ENCODE measurements around the gene COL16A1.

Gene COL16A1

DNA sequence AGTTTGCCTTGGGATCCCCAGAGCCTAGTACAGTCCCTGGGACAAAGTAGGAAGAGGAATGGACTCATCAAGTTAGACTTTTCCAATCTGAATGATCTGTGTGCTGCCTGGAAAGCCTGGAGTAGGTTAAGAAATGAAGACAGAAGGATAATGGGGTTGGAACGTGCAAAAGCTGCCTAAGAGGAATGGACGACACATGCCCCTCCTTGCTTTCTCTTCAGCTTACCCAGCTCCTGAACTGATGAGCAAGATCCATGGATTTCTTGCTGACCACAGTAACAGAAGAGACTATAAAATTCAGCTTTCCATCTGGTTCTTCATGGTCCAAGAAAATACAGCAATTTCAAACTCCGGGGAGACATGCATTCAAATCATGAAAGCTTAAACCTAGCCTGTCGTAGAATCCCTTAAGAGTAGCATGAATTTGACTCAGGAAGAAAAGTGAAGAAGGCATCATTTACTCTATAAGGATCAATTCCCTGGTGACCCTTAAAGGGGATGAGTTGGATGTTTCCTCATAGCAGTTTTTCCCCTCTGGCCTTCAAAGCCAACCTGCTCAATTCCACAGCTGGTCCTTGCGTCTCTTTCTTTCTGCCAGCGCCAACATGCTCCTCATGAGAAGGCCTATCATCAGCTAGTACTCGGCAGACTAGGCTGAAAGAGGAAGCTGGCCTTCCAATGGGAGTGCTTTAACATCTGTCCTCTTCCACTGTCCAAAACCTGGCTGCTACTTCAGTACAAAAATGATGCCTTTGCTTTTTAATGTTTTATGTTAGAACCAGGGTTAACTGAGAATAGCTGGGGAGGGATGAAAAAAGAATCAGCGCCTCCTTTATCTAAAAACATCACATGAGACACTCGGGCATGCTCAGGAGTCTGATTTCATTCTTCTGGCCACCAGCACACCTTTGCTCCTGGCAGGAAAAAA, 53.4 kb downstream of the COL16A1 start:
- DNase-seq (ENCODE audit: low read depth in 3 of 3, low spot score in 1 of 3) = no peak

DNA sequence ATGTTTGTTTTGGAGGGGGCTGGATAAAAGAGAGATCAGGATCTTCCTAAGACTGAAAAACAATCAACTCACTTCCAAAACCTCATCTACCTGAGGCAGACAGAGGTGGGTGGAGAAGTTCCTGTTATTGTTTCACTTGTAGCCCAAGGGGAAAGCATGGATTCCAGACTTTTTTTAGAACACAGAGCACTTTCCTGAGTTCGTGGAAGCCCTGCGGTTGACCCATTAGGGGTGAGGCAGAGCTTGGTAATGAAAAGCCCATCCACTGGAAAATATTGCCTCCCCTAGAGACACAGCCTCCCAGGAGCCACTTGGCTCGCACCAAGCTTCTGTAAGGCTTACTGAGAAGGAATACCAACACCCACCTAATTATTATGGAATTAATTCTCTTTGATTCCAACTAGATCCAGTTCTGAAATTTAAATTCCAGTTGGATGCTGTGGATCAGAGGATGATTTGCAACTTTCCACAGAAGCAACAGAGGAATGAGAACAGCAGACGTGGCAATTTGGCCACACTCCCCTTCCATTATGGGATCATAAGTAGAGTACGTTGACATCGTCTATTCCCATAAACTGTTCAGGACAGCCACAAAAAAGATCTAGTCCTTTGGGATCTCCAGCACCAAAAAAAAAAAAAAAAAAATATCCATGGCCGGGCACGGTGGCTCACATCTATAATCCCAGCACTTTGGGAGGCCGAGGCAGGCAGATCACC, 55.0 kb downstream of the COL16A1 start:
- DNase-seq (ENCODE audit: low read depth in 3 of 3, low spot score in 1 of 3) = no peak

DNA sequence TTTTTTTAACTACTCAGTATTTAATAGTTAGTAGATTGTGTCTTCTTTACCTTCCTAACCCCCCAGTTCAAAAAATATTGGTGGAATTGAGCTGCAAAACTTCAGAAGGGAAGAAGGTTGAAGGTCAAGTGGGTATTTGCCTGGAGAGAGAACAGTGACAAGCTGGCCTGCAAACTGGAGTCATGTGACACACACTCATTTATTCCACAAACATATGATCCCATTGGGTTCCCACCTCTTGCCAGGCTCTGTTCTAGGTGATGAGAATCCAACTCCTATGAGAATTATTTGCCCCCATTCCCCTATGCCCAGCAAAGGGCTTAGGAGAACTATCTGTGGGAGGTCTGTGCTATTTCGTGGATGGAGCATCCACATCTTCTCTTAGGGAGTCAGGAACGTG, 55.6 kb downstream of the COL16A1 start:
- no peak for DNase-seq (ENCODE audit: low read depth in 3 of 3, low spot score in 1 of 3)

DNA sequence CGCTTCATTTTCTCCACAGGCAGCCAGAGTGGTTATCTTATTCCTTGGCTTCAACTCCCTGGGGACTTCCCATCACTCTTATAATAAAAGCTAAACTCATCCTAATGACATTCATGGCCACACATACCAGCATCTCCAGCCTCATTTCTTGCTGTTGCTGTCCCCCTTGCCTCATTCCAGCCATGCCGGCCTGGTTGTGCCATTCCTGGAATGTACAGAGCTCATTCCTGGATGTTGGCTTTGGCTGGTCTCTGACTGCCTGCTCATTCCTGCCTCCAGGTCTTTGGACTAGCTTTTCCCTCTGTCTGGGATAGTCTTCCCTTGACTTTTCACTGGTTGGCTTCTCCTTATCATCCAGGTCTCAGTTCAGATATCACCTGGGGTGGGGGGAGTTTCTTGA, 56.7 kb downstream of the COL16A1 start:
- DNase-seq (ENCODE audit: low read depth in 3 of 3, low spot score in 1 of 3) = no peak

DNA sequence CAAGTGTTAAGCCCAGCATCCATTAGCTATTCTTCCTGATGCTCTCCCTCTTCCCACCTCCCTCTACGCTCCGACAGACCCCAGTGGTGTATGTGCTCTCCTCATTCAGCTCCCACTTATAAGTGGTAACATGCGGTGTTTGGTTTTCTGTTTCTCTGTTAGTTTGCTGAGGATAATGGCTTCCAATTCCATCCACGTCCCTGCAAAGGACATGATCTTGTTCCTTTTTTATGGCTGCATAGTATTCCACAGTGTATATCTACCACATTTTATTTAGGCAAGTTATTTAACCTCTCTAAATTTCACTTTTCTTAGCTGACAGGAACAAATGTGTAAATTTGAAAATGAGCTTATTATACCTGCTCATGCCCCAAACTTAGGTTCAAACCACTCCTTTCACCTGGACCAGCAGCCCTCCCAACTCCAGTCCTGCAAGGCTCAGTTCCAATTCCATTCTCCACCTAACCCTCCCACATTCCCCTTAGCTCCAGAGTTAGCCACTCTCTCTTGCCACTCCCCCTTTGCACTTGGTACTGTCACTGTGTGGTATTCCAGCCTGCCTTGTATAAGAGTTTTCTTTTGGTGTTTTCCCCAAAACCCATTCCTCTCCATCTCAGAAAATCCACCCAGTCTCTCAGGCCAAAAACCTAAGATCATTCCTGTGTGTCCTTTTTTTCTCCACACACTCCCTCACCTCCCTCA, 57.4 kb downstream of the COL16A1 start:
- DNase-seq (ENCODE audit: low read depth in 3 of 3, low spot score in 1 of 3) = no peak

DNA sequence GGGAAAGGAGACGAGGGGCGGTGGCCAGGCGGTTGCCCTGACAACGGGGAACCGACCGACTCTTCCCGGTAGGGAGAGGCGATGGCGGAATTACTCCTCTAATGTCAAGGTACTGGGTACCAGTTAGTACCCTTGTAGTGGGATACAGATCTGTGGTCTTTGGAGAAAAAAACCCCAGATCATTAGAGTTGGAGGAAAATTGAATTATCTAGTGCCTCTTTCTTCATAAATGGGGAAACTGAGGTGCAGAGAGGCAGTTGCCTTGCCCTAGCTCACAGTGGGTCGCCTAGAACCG, 58.6 kb downstream of the COL16A1 start:
- DNase-seq (ENCODE audit: low read depth in 3 of 3, low spot score in 1 of 3) = no peak

DNA sequence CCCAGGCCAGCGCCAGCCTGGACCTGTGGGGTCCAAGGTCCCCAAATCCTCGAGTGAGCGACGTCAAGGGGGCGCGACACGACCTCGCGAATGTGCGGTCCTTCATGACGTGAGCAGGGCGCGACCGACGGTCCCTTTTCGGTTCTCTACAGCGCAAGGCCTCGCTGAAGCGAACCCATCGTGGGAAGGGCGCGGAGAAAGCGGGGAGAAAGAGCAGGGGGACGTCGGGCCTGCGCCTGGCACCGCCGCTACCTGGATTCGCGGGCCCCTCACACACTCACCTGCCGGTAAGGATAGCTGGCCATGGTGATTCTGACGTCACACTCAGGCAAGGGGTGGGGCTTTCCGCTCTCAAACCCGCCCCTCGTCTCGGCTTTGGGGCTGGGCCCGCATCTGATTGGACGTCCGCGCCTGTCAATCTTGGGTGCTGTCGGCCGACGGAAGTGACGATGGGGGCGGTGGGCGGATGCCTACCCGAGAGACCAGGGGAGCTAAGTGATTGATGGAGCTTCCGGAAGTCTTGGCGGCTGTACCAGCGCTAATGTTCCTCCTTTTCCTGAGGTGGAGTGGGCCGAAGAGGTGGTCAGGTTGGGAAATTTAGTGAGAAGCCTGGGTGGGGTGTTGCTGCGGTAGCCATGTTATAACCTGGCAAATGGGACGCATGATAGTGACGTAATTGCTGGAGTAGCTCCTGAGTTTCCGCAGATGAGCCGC, 59.1 kb downstream of the COL16A1 start, which contains the start of gene PEF1:
PEF1 (minus strand) TSS at position 317 of the 714 bp plus-strand sequence; CDS start at position 305, 12 bp downstream.
- DNase-seq (ENCODE audit: low read depth in 3 of 3, low spot score in 1 of 3) = peak; percentile 96 to 99 (median 96)

DNA sequence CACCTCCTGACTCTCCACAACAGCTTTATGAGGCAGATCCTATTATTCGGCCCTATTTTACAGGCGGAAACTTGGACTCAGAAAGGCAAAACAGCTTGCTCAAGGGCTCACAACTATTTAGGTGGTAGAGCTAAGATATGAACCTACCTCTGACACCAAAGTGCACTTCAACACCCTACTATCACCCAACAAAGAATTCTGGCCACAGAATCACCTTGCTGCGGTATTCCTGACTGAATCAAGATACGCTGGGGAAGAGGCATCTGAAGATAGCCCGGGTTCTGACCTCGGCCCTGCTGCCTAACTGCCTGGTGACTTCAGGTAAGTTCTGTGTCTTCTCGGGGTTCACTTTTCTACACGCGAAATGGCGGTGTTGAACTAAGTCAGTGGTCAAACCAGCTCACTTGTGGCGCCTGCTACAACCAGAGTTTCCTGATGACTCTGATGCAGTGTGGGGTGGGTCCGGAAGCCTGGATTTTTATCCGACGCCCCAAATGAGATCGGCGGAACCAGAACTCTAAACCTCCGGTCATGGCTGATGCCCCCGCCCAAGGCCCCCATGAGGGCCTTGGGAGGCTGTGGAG, 59.7 kb downstream of the COL16A1 start:
- DNase-seq (ENCODE audit: low read depth in 3 of 3, low spot score in 1 of 3) = no peak

DNA sequence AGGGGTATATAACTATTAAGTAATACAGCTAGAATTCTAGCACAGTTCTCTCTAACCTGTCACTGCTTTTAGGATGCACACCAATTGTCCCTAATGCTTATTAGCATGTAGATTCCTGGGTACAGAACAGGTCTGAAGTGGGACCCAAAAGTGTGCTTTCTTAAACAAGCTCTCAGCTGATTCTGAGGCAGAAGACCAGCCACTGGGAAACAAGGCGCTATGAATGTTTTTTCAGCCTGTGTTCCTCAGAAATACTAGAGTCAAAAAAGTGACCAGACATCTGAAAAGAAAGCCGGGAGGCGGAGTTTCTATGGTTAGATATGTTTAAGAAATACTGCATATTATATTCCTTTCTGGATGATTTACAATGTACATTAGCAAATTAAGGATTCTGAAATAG, 60.9 kb downstream of the COL16A1 start:
- no peak for DNase-seq (ENCODE audit: low read depth in 3 of 3, low spot score in 1 of 3)

DNA sequence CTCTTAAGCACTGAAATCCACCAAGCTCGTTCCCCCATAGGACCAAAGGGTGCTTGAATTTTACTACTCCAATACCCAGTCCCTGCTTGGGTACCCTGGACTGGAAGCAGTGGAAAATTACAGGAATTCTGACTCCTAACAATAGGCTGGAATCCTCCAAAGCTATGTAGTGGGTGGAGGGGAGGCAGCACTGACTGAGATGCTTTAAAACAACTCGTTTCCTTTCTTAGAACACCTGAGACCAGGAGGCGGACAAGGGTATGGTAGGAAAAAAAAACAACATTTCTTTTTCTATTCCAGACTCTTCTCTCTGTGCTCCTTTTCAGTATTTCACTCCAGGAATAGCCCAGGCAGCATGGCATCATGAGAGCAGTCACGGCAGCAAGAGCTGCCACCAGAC, 61.5 kb downstream of the COL16A1 start:
- no peak for DNase-seq (ENCODE audit: low read depth in 3 of 3, low spot score in 1 of 3)

DNA sequence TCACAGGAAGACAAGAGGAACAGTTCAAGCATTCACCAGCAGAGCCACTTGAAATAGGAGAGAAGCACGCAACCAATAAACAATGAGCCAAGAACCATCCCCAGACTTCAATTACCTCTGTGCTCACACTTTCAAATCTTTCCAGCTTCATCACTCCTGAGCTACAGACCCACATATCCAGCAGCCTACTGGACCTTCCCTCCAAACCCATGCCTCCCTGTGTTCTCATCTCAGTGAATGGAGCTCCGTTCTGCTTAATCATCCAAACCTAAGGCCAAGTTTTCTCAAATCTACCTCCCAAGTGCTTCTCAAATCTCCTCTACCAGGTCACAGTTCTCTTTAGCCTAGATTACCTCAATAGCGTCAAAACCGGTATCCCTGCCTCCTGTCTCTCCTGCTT, 62.9 kb downstream of the COL16A1 start:
- no peak for DNase-seq (ENCODE audit: low read depth in 3 of 3, low spot score in 1 of 3)

DNA sequence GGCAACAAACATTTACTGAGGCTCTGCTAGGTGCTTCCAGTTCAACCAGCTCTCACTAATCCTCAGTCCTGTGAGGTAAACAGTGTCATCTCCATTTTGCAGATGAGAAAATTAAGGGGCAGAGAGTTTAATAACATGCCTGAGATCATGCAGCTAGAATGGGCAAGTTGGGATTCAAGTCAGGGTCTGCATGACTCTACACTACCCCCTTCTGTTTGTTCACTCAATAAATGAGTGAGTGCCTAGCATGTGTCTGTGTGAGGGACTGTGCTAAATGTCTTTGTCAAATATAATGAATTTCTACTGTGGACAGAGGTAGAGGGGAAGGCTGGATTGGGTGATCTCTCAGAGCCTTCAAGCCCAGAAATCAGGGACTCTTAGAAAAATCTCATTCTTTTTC, 63.6 kb downstream of the COL16A1 start:
- no peak for DNase-seq (ENCODE audit: low read depth in 3 of 3, low spot score in 1 of 3)

DNA sequence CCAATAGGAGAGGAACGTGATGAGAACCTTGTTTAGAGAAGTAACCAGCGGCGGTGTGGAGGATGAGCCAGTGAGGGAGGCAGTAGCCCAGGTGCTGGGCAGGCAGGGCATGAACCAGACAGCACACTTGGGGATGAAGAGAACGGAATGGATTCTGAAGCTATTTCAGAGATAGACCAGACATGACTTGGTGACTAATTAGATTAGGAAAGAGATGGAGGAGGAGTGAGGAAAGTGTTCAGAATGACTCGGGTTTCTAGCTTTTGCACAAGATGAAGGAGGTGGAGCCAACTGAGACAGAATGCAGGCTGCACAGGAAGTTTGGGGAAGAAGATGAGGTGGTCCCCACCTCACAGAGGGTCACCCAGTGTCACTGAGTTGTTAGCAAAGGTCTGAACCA, 64.3 kb downstream of the COL16A1 start:
- no peak for DNase-seq (ENCODE audit: low read depth in 3 of 3, low spot score in 1 of 3)

DNA sequence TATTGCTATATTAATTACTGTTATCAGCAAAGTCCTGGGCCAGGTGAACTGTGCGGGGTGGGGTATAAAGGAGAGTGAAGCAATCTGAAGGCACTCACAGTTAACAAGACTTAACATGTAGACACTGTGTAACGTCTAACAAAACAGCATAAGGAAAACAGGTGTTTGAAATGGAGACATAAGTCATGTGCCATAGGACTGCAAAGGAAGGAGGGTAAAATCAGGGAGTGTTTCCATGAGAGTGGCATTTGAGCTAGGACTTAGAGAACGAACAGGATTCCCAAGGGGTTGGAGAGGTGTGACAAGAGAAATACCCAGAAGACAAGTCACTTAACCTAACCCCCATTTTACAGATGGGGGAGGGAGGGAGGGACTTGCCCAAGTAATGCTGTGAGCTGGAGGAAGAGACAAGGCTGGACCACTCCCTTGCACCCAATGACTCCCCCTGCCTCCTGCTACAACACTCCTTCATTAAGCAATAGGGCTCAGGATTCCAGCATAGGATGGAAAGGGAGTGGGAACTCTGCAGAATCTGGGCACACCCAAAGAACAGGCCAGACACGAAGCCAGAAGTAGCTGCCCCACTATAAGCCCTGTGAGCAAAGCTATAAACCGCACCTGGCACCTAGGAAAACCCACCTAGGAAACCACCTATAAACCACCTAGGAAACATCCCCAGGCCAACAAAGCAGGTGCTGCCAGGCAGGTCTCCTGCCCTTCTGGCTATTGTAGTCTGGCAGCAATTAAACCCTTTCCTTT, 65.7 kb downstream of the COL16A1 start:
- DNase-seq (ENCODE audit: low read depth in 3 of 3, low spot score in 1 of 3) = no peak

DNA sequence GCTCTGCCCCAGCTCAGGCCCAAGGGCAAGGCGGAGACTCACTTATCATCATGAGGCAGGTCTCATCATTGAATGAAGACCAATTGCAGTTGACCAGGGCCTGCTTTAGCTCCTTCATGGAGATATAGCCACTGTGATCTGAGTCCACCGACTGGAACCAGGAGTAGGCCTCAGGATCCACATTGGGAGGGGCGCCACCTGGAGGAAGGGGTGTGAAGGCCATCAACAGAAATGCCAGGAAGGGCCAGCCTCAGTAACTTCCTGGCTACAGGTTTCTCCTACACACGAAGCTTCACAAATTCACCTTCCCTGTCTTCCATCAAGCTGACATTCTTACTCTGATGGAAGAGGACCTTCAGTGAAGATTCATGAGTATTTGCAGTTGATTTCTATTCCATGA, 70.7 kb downstream of the COL16A1 start:
- DNase-seq (ENCODE audit: low read depth in 3 of 3, low spot score in 1 of 3) = no peak

DNA sequence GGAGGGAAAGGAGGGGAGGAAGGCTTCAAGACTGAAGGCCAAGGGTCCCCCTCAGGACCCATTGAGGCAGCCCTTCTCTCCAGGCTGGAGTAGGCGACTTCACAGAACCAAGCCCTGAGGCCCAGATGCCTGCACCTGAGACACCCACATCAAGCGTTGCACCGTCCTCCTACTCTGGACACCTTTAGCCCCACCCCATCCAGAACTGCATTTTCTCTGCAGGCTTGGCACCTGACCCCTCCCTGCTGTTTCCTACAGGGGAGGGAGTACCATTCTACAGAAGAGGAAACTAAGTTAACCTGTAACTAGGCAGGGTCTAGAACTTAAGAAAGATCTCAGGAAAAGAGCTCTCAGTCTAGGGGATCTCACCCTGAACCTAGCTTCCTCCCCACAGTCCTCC, 71.2 kb downstream of the COL16A1 start:
- no peak for DNase-seq (ENCODE audit: low read depth in 3 of 3, low spot score in 1 of 3)

DNA sequence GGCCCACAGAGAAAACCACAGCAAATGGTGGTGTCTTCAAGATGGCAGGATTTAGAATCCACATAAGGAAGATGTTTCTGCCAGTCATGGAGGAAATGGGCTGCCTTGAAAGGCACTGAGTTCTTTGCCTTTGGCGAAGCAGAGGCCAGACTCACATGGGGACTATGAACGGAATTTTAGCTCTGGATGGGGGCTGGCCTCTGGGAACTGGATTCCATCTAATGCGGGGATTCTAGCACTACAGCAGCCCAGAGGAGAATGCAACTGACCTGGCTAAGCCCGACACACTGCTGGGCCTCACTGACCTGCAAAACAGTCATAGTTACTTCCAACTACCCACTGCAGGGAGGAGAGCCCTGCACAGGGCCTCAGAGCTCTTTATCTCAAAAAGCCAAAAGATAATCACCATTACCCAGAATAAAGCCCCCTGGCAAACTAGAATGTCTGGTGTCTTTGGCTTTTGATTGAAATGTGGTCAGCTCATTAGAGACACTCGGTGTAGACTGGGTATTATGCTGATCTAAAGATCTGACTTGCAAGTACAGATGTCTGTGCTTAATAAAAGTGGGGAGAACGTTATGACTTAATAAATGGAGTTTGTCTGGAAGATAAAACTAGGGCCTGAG, 74.8 kb downstream of the COL16A1 start:
- no peak for DNase-seq (ENCODE audit: low read depth in 3 of 3, low spot score in 1 of 3)

DNA sequence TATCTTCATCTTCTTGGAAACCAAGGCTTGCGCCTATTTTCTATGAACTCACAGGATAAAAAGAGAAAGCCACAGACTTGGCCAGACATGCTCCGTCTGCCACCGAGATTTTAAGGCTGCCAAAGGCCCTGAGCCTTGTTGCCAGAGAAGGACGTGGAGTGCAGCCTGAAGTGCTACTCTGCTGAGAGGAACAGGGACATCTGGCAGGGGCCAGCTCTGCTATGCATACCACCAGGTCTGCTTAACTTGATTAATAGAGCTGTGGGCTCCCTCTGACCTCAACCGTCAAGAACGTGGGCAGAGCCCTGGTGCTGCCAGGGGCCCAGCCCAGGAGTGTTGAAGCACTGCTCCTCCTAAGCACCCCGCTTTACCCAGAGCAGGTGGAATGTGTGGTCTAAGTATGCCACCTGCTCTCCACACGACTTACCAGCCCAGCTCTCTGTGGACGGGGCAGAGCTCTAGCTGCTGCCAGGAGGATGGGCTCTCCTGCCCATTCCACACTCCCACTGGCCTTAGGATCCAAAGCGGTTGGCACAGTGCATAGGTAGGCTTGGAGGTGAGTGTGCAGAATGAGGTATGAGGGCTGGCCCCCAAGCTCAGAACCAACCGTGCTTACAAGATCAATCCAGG, 75.8 kb downstream of the COL16A1 start:
- no peak for DNase-seq (ENCODE audit: low read depth in 3 of 3, low spot score in 1 of 3)

DNA sequence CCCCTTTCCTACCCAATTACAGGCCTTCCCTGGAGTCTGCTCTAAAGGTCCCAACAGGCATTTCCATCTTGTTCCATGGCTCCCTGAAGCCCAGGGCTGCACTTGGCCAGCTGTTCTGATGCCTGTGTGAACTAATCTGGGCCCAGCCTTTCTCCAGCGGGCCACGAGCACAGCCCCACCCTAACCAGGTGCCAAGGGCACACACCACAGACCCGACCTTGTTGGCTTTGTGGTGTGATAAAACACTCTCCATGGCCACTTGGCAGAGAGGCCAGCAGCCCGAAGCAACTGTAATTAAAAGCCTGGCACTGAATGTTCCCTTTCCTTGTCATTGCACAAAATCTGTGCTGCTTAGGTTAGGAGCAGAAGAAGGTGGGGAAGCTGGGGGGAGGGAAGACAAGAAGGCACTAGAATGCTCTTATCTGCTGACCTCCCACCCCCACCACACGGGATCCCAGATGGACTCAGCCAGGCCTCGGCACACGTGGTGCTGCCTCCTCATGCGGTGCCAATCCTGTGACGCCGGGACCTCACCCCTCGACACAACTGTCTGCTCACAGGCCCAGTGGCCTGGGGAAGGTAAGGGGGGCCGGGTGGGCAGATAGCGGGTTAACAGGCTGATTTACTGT, 76.4 kb downstream of the COL16A1 start:
- DNase-seq (ENCODE audit: low read depth in 3 of 3, low spot score in 1 of 3) = no peak
